Placental pericyte (primary cell): Measurements from ENCODE around the gene RUBCN. TPM values are rescaled to one million over a fixed set of nuclear protein-coding genes. Genes with fewer than 3 reads are reported as not detected.

Experiments used
- total RNA-seq: library from RNA; depleted of rRNA; stranded (reverse); fragments of >200 nt; gene quantifications from 2 replicates; pipeline ENCODE4 v1.2.3, GENCODE V29; 2012

RUBCN gene
- 23.4 and 26.1 TPM in 2 replicates for total RNA-seq

DNA sequence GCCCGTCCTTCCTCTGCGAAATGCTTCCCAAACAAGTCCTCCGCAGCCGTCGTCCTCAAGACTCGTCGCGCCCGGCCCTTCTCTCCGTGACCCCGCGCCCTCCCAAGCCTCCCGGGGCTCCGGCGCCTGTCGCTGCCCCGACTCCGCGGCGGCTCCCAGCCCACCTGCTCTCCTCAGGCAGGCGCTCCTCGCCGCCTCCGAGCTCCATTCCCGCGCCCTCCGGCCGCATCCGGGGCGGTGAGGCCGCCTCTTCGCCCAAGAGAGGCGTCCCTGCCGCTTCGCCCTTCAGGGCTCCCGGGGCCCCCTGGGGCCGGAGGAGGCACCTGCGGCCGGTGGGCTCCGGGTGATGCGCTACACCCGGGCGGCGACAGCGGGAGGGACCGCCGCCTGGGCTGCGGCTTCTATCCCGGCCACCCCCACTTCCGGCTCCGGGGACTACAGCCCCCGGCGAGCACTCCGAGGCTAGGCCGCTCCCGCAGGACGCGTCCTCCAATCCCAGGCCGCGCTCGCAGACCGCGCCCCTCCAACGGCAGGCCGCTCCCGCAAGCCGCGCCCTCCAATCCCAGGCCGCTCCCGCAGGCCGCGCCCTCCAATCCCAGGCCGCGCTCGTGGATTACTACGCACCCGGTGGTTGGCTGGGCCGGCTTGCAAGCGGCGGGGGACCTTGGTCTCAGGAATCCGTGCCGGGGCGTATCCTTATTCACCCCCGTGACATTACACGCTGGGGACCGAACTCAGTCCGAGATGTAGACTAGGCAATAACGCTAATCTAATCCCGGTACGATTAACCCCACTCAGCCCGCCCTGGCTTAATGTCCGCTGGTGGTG, at the start of gene RUBCN:
TSS of gene RUBCN (minus strand) at position 414 of the 828 bp plus-strand sequence. CDS start at position 229, 185 bp downstream.

DNA sequence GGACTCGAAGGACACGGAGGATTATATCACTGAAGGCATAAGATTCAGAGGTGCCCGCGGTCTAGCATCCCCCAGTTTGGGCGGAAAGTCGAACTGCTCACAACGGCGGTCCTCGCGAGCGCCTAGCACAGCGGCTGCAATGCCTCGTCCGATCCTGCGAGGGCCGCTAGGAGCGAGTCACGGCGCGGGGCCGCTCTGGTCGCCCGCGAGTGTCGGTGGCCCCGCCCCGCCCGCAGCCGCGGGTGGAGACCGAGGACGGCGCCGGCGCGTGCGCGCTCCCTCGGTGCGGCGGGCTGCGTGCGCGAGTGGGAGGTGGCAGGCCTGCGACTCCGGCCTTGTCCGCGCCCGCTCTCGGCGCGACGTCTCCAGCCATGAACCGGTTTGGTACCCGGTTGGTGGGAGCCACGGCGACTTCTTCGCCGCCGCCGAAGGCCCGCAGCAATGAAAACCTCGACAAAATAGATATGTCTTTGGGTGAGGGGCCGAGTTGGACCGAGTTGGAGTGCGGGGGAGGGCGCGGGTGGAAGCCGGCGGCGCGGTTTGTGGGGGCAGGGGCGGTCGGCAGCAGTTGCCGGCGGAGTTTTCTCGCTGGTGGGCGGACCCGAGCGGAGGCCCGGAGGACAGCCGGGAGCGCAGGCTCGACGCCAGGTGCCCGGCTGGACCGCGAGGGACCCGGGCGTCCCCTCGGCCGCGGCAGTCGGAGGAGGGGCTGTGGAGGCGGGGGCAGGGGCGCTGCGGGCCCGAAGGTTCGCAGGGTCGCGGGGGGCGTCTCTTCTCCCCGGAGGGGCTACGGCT, 13.1 kb upstream of the RUBCN start, which contains the start of gene FYTTD1:
TSS of gene FYTTD1 (plus strand) at position 283 of the 795 bp plus-strand sequence. CDS start at position 372, 89 bp downstream.

Other genes with a start within 250 kb of the RUBCN start
- gene BDH1, start 180.9 kb downstream of the RUBCN start, total RNA-seq = 3.0 and 17.1 TPM in 2 replicates
- gene FYTTD1, start 13.0 kb upstream of the RUBCN start, total RNA-seq = 44.1 and 45.3 TPM in 2 replicates
- 38.3 and 47.1 TPM in 2 replicates for gene LRCH3, start 54.4 kb upstream of the RUBCN start, total RNA-seq
- gene RPL35A, start 213.3 kb upstream of the RUBCN start, total RNA-seq = 278 and 411 TPM in 2 replicates
- gene LMLN, start 223.3 kb upstream of the RUBCN start, total RNA-seq = 5.9 and 11.7 TPM in 2 replicates